Loucy (cell line): ENCODE results near the gene PPP1R10.

ENCODE experiments used
- EZH2phosphoT487 ChIP-seq: fragments of 200-600 bp; IDR thresholded peaks from 2 replicates; pipeline ENCODE4 v1.6.1; 2018; ENCODE audit warnings: antibody characterized with exemption, mild to moderate bottlenecking, moderate library complexity, borderline replicate concordance
- TF ChIP-seq, protein P1 (sequence below): fragments of 200-600 bp; sonication (generic); conservative IDR thresholded peaks from 2 replicates; pipeline ENCODE4 v1.5.1; 2014; ENCODE audit warnings: mild to moderate bottlenecking, antibody characterized with exemption, low read length

- TF ChIP-seq, protein P1, sequence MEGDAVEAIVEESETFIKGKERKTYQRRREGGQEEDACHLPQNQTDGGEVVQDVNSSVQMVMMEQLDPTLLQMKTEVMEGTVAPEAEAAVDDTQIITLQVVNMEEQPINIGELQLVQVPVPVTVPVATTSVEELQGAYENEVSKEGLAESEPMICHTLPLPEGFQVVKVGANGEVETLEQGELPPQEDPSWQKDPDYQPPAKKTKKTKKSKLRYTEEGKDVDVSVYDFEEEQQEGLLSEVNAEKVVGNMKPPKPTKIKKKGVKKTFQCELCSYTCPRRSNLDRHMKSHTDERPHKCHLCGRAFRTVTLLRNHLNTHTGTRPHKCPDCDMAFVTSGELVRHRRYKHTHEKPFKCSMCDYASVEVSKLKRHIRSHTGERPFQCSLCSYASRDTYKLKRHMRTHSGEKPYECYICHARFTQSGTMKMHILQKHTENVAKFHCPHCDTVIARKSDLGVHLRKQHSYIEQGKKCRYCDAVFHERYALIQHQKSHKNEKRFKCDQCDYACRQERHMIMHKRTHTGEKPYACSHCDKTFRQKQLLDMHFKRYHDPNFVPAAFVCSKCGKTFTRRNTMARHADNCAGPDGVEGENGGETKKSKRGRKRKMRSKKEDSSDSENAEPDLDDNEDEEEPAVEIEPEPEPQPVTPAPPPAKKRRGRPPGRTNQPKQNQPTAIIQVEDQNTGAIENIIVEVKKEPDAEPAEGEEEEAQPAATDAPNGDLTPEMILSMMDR = no peak
- no peak for TF ChIP-seq EZH2phosphoT487
Measured at GRCh38 chr6:30613251-30614043, 3.6 kb downstream of the PPP1R10 start.
